Thyroid gland (tissue), 4 donors: ENCODE data around the gene SPATA2L.

Experiments
- POLR2A ChIP-seq, 2 donors: fragments of 450-650 bp; IDR thresholded peaks; one replicate each; pipeline ENCODE4 v1.6.1; 2017; ENCODE audit warnings: antibody characterized with exemption in 2 of 2, mild to moderate bottlenecking in 2 of 2, moderate library complexity in 1 of 2
- TF ChIP-seq, protein P1 (sequence below), 6 experiments: fragments of 200-600 bp in 3 of 6; fragments of 450-650 bp in 3 of 6; sonication (generic) in 3 of 6; IDR thresholded peaks; one replicate each; pipeline ENCODE4 v1.5.1; 2016 to 2019; ENCODE audit warnings: antibody characterized with exemption in 6 of 6, mild to moderate bottlenecking in 2 of 6, inconsistent platforms in 1 of 6, moderate library complexity in 1 of 6

DNA sequence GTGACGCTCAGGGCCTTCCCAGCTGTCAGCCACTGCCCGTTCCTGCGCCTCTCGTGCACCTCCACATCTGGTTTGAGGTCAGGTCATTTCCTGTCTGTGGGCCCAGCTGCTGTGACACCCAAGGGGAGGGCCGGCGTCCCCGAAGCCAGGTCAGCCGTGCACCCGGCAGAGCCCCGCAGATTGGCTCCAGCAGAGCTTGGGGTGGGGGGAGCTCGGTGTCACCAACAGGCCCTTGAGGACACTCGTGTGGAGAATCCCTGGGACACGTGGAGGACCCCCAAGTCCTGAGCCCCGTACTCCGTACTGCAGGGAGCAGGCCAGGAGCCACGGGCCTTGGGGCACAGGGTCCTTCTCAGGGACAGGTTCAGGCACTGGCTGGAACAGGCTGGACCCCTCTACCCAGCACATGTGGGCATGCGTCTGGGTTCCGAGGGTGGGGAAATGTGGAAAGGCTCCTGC, 4.8 kb downstream of the SPATA2L start:
- TF ChIP-seq, protein P1, sequence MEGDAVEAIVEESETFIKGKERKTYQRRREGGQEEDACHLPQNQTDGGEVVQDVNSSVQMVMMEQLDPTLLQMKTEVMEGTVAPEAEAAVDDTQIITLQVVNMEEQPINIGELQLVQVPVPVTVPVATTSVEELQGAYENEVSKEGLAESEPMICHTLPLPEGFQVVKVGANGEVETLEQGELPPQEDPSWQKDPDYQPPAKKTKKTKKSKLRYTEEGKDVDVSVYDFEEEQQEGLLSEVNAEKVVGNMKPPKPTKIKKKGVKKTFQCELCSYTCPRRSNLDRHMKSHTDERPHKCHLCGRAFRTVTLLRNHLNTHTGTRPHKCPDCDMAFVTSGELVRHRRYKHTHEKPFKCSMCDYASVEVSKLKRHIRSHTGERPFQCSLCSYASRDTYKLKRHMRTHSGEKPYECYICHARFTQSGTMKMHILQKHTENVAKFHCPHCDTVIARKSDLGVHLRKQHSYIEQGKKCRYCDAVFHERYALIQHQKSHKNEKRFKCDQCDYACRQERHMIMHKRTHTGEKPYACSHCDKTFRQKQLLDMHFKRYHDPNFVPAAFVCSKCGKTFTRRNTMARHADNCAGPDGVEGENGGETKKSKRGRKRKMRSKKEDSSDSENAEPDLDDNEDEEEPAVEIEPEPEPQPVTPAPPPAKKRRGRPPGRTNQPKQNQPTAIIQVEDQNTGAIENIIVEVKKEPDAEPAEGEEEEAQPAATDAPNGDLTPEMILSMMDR (IDR thresholded peaks at IDR 0.05) = no peak
- no peak for TF ChIP-seq POLR2A (IDR thresholded peaks at IDR 0.05)
